ENCODE measurements around the gene PRPH. TPM values are rescaled to one million over a fixed set of nuclear protein-coding genes. Genes with fewer than 3 reads are reported as not detected.

The PRPH gene
- total and polyA plus RNA-seq, 2 of the 8 experiments (the other 6 are each of a cell fraction or from before 2014, with no cell fraction given), result 0.79 to 1.4 TPM

- no peak overlapping the region for H3K14ac ChIP-seq (ENCODE audit: insufficient read length)
- H3K36me3 ChIP-seq (ENCODE audit: control insufficient read depth in 2 of 4, insufficient read depth in 4 of 4, low read length in 3 of 4), result peaks cover 5 to 21% (median 11%) of the 10 kb centered on the region in 4 experiments; a peak in 7 of 8 replicates
- H3K18ac ChIP-seq (ENCODE audit: extremely low read depth, low read length), result no peak overlapping the region
- no peak overlapping the region for H2BK15ac ChIP-seq (ENCODE audit: low read length)
- H2BK120ac ChIP-seq (replicated peaks; ENCODE audit: low read depth, low read length), result no peak overlapping the region
- no peak overlapping the region for H3K4ac ChIP-seq (replicated peaks; ENCODE audit: insufficient read length, low read depth, low read length)
- H2BK20ac ChIP-seq (ENCODE audit: low read length), result no peak overlapping the region
- FAIRE-seq (no peak), DNase-seq (ENCODE audit: low read depth in 1 of 2, low spot score in 2 of 2) (no peak)
- peaks cover 0 to 6% of the 10 kb centered on the region in 2 experiments; a peak in 1 of 4 replicates for H3K9me3 ChIP-seq (ENCODE audit: insufficient read depth in 2 of 2, low read depth in 1 of 2, low read length in 1 of 2)
- no peak overlapping the region for H3K9ac ChIP-seq (replicated peaks in 1 of 4; ENCODE audit: extremely low read depth in 1 of 4, low read depth in 3 of 4, low read length in 3 of 4)
- no peaks in the 10 kb centered on the region for H3K79me1 ChIP-seq (ENCODE audit: low read depth, low read length)
- no peak overlapping the region for H3K23ac ChIP-seq (ENCODE audit: insufficient read length)
- no peak overlapping the region for H4K91ac ChIP-seq (replicated peaks; ENCODE audit: insufficient read length, low read length)
- POLR2A ChIA-PET (ENCODE audit: partially characterized antibody), result interaction anchor here (1.1 to 6.2 kb wide), 4 partner anchors 8 to 40 kb away, joined by 3 to 37 read pairs (median 32); partner anchors contain the start of genes DNAJC22 and TROAP
- H4K5ac ChIP-seq (ENCODE audit: insufficient read length, low read depth, low read length), result no peak overlapping the region
- H3K56ac ChIP-seq (replicated peaks; ENCODE audit: insufficient read length, low read depth, low read length), result no peak overlapping the region
- H2BK12ac ChIP-seq (ENCODE audit: low read depth, low read length), result no peak overlapping the region
- no peak for TF ChIP-seq POLR2AphosphoS5 (IDR thresholded peaks at IDR 0.05; ENCODE audit: low read depth, low read length)
- TF ChIP-seq CBX8 (IDR thresholded peaks at IDR 0.05; ENCODE audit: borderline replicate concordance, low read depth, low read length), result no peak
- TF ChIP-seq JUND (IDR thresholded peaks at IDR 0.05; ENCODE audit: low read length), result no peak
- TF ChIP-seq RAD21 (IDR thresholded peaks at IDR 0.05 in 1 of 2, conservative IDR thresholded peaks at IDR 0.05 in 1 of 2; ENCODE audit: low read depth in 2 of 2, low read length in 2 of 2), result no peak
- TF ChIP-seq CREB1 (IDR thresholded peaks at IDR 0.05), result no peak
- TF ChIP-seq ASH2L (IDR thresholded peaks at IDR 0.05; ENCODE audit: low read length), result no peak
- TF ChIP-seq NANOG (IDR thresholded peaks at IDR 0.05; ENCODE audit: insufficient read depth, low read depth, low read length, poor library complexity, severe bottlenecking), result no peak
- no peak for TF ChIP-seq TAF7 (optimal IDR thresholded peaks at IDR 0.05; ENCODE audit: borderline replicate concordance, low read depth, low read length)
- TF ChIP-seq GABPA (IDR thresholded peaks at IDR 0.05; ENCODE audit: borderline replicate concordance, insufficient read depth, low read length), result no peak
- no peak for TF ChIP-seq HDAC6 (IDR thresholded peaks at IDR 0.05; ENCODE audit: low read depth, low read length)
- TF ChIP-seq KDM5A (IDR thresholded peaks at IDR 0.05; ENCODE audit: low read length), result no peak
- peaks cover 0 to 22% (median 12%) of the 10 kb centered on the region in 4 experiments; a peak in 6 of 7 replicates for H3K4me1 ChIP-seq (replicated peaks in 1 of 4; ENCODE audit: control insufficient read depth in 3 of 4, insufficient read depth in 4 of 4, low read length in 3 of 4)
- H3K4me3 ChIP-seq (ENCODE audit: extremely low read depth in 1 of 4, insufficient read depth in 2 of 4, low read depth in 3 of 4, low read length in 4 of 4), result no peak overlapping the region
- no peak overlapping the region for H3K27ac ChIP-seq (ENCODE audit: low read depth, low read length)
- H4K8ac ChIP-seq (ENCODE audit: extremely low read depth, insufficient read depth, low read length), result no peak overlapping the region
- peaks cover 53 to 76% (median 68%) of the 10 kb centered on the region in 4 experiments for H3K27me3 ChIP-seq (replicated peaks in 1 of 4; ENCODE audit: control insufficient read depth in 3 of 4, extremely low read depth in 1 of 4, insufficient read depth in 3 of 4, low read length in 3 of 4)
- CTCF ChIA-PET (ENCODE audit: partially characterized antibody), result interaction anchor here (0.6 to 12.7 kb wide), 10 partner anchors 8 to 513 kb away, joined by 3 to 276 read pairs (median 6); partner anchors contain the start of genes DNAJC22 and PRPH
- H2BK5ac ChIP-seq (ENCODE audit: low read depth, low read length), result no peak overlapping the region
- peaks cover 6 to 9% of the 10 kb centered on the region in 2 experiments for H4K20me1 ChIP-seq (replicated peaks in 1 of 2; ENCODE audit: control insufficient read depth in 1 of 2, insufficient read depth in 2 of 2, low read length in 2 of 2)
- no peak overlapping the region for H3K4me2 ChIP-seq (ENCODE audit: insufficient read depth in 1 of 2, low read depth in 2 of 2, low read length in 2 of 2)
- H3K79me2 ChIP-seq (ENCODE audit: control insufficient read depth in 1 of 2, insufficient read depth in 2 of 2, low read length in 2 of 2), result no peaks in the 10 kb centered on the region
- peaks cover 7% of the 10 kb centered on the region; the same call in 1 of the 2 replicates for H3K23me2 ChIP-seq (ENCODE audit: low read depth, low read length)
- H2AK5ac ChIP-seq (ENCODE audit: low read depth, low read length), result no peak overlapping the region
- no peak overlapping the region for H2AFZ ChIP-seq (ENCODE audit: low read length)
- WGBS, 2 experiments (ENCODE audit: extremely low coverage in 1 of 2, insufficient coverage in 1 of 2, insufficient read length in 1 of 2, insufficient replicate concordance in 2 of 2, low coverage in 1 of 2, low lambda C conversion rate in 2 of 2, missing lambda C conversion rate in 1 of 2), result 90% methylated on average over 14 of the region's 19 CpGs; no CpG with 5 or more reads in 1 of the 2 experiments
Observed at GRCh38 chr12:49334226-49334625, 39.3 kb downstream of the PRPH start.

All from H1 (cell line).